Measurements from ENCODE around the gene RPL21. TPM values are rescaled to one million over a fixed set of nuclear protein-coding genes. Genes with fewer than 3 reads are reported as not detected.

The RPL21 gene
- total RNA-seq, 3 donors from 2014 or later (not counting 1 experiment from before 2014, with no cell fraction given): 969 to 1,229 (median 1,130) TPM

GRCh38 chr13:27304099-27304498 is 52.7 kb downstream of the RPL21 start:
- H3K36me3 Mint-ChIP-seq: no peaks in the 10 kb centered on the region
- WGBS (ENCODE audit: insufficient coverage): 100% methylated on average over 4 of the region's 4 CpGs
- H3K9me3 Mint-ChIP-seq: no peaks in the 10 kb centered on the region
- Histone ChIP-seq H3K27me3 (ENCODE audit: control insufficient read depth, insufficient read depth, low read length) (no peaks in the 10 kb centered on the region), H3K36me3 (ENCODE audit: control insufficient read depth, insufficient read depth, low read length) (no peaks in the 10 kb centered on the region), H3K27ac (ENCODE audit: low read length) (no peak overlapping the region), H3K4me3 (ENCODE audit: low read length) (no peak overlapping the region), H3K4me1 (ENCODE audit: control insufficient read depth, insufficient read depth, low read length) (no peaks in the 10 kb centered on the region), H3K9me3 (ENCODE audit: control insufficient read depth, insufficient read depth, low read length) (no peaks in the 10 kb centered on the region)
- H3K4me3 Mint-ChIP-seq: no peak overlapping the region
- TF ChIP-seq CTCF (IDR thresholded peaks at IDR 0.05): no peak
- peaks cover 15 to 18% of the 10 kb centered on the region in 2 donors for H3K27me3 Mint-ChIP-seq (ENCODE audit: low read depth in 2 of 2)
- DNase-seq: no peak
- intact Hi-C loops (cut with micrococcal nuclease): no loop called here
- ATAC-seq: no peak
- no peak overlapping the region for H3K27ac Mint-ChIP-seq
- no peaks in the 10 kb centered on the region for H3K4me1 Mint-ChIP-seq

DNA sequence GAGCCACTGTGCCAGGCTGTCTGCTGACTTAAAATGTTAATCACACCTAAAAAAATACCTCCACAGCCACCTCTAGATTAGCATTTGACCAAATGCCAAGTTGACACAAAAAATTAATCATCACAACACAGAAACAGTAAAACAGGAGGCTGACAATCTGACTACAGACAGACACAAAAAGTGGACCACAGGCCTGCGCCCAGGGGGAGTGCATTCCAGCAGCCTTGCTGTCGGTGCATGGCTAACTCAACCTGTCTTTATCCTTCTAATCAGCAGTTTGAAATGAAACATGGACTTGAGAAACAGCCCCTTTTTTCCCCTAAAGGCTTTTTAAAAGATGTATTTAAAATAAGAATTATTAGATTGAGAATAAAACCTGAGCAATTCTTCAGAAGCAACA is 53.3 kb downstream of the RPL21 start:
- Histone ChIP-seq H3K4me3 (ENCODE audit: low read length) (no peak overlapping the region), H3K36me3 (ENCODE audit: control insufficient read depth, insufficient read depth, low read length) (no peaks in the 10 kb centered on the region), H3K27me3 (ENCODE audit: control insufficient read depth, insufficient read depth, low read length) (no peaks in the 10 kb centered on the region), H3K9me3 (ENCODE audit: control insufficient read depth, insufficient read depth, low read length) (no peaks in the 10 kb centered on the region), H3K27ac (ENCODE audit: low read length) (no peak overlapping the region), H3K4me1 (ENCODE audit: control insufficient read depth, insufficient read depth, low read length) (no peaks in the 10 kb centered on the region)
- Mint-ChIP-seq H3K27me3 (ENCODE audit: low read depth in 2 of 2) (peaks cover 10 to 12% of the 10 kb centered on the region in 2 donors), H3K36me3 (no peaks in the 10 kb centered on the region), H3K27ac (no peak overlapping the region), H3K9me3 (no peaks in the 10 kb centered on the region), H3K4me1 (no peaks in the 10 kb centered on the region), H3K4me3 (no peak overlapping the region)
- intact Hi-C loops (cut with micrococcal nuclease): no loop called here
- DNase-seq: no peak
- WGBS (ENCODE audit: insufficient coverage): 84% methylated on average over 2 of the region's 2 CpGs
- ATAC-seq: no peak
- no peak for TF ChIP-seq CTCF (IDR thresholded peaks at IDR 0.05)

Other genes starting within 250 kb of the RPL21 start
- gene USP12, start 79.7 kb upstream of the RPL21 start, total RNA-seq: 10 to 100 TPM; 44.3 to 55.3 (median 50.9) TPM
- gene RASL11A, start 19.3 kb downstream of the RPL21 start, total RNA-seq: 1 to 10 TPM in 2 of 3 donors, under 1 TPM in 1; 0.70 to 2.0 (median 1.4) TPM
- 100 to 1,000 TPM; 129 to 132 (median 130) TPM for gene GTF3A, start 173.1 kb downstream of the RPL21 start, total RNA-seq
- 10 to 100 TPM; 30.2 to 56.6 (median 36.8) TPM for gene MTIF3, start 199.0 kb downstream of the RPL21 start, total RNA-seq

Data from natural killer cell (primary cell).